Measurements from ENCODE around the gene KIF2B.
"Not testable (repeated sequence)": the region's sequence is repeated elsewhere in the genome, so short reads cannot be mapped to it uniquely, and the experiment has no call there.

The KIF2B gene

GRCh38 chr17:53822764-53823163 is at the start of gene KIF2B:
TSS of gene KIF2B (plus strand) at chr17:53822927. CDS start at chr17:53823034, 107 bp downstream.
- DNase-seq (ENCODE audit: low read depth in 2 of 2): no peak

GRCh38 chr17:53780320-53780719 is 42.4 kb upstream of the KIF2B start:
- DNase-seq (ENCODE audit: low read depth in 2 of 2): no peak

GRCh38 chr17:53791551-53791950 is 31.2 kb upstream of the KIF2B start:
- no peak for DNase-seq (ENCODE audit: low read depth in 2 of 2)

DNA sequence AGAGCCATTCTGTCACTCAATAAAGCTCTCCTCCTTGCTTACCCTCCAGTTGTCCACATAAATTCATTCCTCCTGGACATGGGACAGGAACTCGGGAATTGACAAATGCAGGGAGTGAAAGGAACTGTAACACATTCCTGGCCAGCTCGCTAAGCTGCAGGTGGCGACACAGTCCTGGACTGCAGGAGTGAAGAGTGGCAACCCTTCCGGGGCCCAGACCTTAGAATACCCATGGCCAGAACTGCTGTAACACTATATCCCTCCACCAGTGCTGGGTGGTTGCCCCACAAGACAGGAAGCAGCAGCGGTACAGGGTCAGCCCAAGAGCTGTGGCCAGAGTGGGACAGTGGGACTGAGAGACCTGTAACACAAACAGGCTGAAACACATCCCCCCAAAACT is 30.3 kb upstream of the KIF2B start:
- DNase-seq (ENCODE audit: low read depth in 2 of 2): no peak

GRCh38 chr17:53792997-53793396 is 29.7 kb upstream of the KIF2B start:
- DNase-seq (ENCODE audit: low read depth in 2 of 2): no peak

DNA sequence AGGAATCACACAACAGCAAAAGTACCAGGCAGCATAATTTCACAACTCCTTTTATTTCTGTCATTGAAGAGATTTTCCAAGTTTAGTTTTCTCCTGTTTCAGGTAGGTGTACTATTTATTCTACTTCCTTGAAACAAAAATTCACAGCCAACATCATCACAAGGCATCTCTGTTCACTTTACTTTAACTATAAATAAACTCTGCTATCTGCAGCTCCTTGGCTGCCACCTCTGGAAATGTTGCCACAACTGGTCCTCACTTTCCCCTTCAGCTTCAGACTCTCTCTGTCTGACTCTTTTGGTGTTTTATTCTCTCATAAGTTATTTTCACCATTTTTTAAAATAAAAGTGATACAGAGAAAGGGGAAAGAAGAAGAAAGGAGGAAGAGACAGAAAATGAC is 27.9 kb upstream of the KIF2B start:
- DNase-seq (ENCODE audit: low read depth in 2 of 2): no peak

DNA sequence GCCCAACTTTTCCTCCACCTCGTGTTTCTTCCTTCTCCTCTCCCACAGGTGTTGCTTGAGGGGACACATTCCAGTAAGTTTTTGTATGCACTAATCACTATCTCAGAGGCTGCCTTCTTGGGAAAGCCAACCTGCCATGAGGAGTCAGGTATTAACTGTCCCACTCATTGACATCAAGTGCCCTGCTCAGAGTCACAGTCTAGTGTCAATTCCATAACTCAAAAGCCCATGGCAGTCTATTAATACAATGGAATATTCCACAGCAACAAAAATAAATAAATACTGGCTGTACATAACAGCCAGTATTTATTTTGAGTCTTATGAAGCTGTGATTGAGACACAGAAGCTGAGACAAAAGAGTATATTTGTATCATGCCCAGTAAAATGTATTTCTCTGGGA is 26.1 kb upstream of the KIF2B start:
- DNase-seq (ENCODE audit: low read depth in 2 of 2): no peak

GRCh38 chr17:53797501-53797900 is 25.2 kb upstream of the KIF2B start:
- no peak for DNase-seq (ENCODE audit: low read depth in 2 of 2)

DNA sequence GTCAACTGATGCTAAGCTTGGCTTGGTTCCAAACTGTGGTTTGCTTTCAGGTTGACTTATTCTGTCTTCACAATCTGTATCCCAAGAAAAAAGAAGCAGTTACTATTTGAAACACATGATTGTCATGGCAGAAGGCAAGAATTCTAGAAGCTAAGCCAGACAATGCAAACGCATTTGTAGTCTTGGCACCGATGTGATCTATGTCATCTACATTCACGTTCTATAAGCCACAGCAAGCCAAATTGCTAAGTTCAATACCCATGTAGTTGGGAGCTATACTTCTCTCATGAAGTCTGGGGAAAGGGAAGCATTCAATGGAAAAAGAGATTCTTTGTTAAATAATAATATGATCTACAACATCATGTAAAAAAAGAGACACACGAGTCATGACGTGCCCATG is 18.3 kb upstream of the KIF2B start:
- DNase-seq (ENCODE audit: low read depth in 2 of 2): no peak

- no peak for DNase-seq (ENCODE audit: low read depth in 2 of 2)
Measured at GRCh38 chr17:53806473-53806872, 16.3 kb upstream of the KIF2B start.

GRCh38 chr17:53807286-53807685 is 15.4 kb upstream of the KIF2B start:
- DNase-seq (ENCODE audit: low read depth in 2 of 2): no peak

DNA sequence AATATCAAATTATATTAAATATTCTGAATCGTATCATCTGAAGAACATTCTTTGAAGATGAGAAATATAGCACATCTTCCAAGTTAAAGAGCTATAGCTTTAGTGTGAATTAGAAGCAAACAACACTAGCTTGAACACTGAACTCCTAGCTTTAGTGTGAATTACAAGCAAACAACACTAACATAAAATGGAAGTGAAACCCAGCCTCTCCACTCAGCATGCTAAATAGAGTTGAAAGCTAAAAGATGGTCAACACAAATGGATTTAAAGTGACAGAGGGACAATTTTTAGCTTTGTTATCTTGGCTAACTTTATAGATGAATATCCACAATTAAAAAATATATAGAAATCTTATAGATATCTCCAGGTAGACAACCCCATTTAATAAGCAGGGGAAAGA is 4.5 kb upstream of the KIF2B start:
- no peak for DNase-seq (ENCODE audit: low read depth in 2 of 2)

GRCh38 chr17:53818929-53819328 is 3.8 kb upstream of the KIF2B start:
- no peak for DNase-seq (ENCODE audit: low read depth in 2 of 2)

DNA sequence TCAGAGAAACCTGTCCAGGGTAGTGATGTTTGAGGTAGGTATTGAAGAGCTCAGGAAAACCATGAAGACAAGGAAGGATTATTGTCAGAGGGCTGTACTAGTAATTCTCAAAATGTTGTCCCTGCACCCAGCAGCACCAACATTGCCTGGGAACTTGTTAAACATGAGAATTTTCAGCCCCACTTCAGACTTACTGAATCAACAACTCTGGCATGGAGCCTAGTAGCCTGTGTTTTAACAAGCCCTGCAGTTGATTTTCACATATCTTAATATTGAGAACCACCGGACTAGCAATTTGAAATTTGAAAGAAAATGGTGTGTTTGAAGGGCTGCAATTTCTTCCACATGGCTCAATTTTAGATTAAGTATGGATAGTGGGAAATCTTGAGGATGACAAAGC is 2.8 kb upstream of the KIF2B start:
- no peak for DNase-seq (ENCODE audit: low read depth in 2 of 2)

DNA sequence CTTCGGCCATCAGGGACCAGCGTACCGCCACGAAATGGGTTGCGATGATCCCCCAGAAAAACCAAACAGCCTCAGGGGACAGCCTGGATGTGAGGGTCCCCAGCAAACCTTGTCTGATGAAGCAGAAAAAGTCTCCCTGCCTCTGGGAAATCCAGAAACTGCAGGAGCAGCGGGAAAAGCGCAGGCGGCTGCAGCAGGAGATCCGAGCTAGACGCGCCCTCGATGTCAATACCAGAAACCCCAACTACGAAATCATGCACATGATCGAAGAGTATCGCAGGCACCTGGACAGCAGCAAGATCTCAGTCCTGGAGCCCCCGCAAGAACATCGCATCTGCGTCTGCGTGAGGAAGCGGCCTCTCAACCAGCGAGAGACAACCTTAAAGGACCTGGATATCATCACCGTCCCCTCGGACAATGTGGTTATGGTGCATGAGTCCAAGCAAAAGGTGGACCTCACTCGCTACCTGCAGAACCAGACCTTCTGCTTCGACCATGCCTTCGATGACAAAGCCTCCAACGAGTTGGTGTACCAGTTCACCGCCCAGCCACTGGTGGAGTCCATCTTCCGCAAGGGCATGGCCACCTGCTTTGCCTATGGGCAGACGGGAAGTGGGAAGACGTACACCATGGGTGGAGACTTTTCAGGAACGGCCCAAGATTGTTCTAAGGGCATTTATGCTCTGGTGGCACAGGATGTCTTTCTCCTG is 769 bp downstream of the KIF2B start:
- DNase-seq (ENCODE audit: low read depth in 2 of 2): no peak

- DNase-seq (ENCODE audit: low read depth in 2 of 2): not testable (repeated sequence)
Measured at GRCh38 chr17:53834771-53835170, 12.0 kb downstream of the KIF2B start.

GRCh38 chr17:53837131-53837530 is 14.4 kb downstream of the KIF2B start:
- DNase-seq (ENCODE audit: low read depth in 2 of 2): no peak

DNA sequence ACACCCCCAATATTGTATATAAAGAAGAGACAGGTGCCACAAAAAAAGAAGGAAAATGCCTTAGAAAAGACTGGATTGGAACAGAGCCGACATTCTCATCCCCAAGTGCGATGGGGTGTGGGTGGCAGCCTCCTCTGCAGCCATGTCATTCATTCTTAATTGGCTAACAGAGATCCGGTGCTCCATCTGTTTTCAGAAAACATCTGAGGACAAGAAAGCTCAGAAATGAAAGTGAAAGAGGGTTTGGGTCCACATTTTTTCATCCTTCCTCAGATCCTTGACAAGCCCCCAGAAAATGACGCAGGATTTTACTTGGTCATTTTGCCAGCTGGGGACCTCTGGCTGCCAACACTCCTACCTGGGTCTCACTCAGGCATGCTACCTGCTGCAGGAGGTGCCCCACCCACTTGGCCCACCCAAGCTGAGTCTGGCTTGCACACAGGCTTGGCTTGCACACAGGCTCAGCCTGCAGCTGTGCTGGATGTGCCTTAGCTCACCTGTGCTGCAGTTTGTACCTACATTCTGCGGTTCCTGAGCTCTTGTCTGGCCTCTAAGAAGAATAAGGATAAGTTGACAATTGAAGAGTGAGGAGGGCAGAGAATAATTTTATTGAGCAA is 21.9 kb downstream of the KIF2B start:
- DNase-seq (ENCODE audit: low read depth in 2 of 2): no peak

- DNase-seq (ENCODE audit: low read depth in 2 of 2): not testable (repeated sequence)
Measured at GRCh38 chr17:53871128-53871527, 48.4 kb downstream of the KIF2B start.
